Measurements from ENCODE around the gene ERCC6L2.

The ERCC6L2 gene

GRCh38 chr9:95875305-95876137, at the start of gene ERCC6L2:
Gene ERCC6L2, plus strand, starts transcription at chr9:95875691. Its CDS starts 348 bp downstream, at chr9:95876039.
- Histone ChIP-seq H3K4me3 (ENCODE audit: low read length) (no peak within 1 kb of the TSS), H3K9ac (ENCODE audit: low read length) (peak within 1 kb of the TSS; percentile 100), H3K36me3 (ENCODE audit: control insufficient read depth, insufficient read depth, low read length) (no peaks in the 10 kb centered on the region), H3K27me3 (ENCODE audit: control insufficient read depth, insufficient read depth, low read length) (no peaks in the 10 kb centered on the region), H3K27ac (ENCODE audit: low read depth, low read length) (peak within 1 kb of the TSS; percentile 100), H3K4me1 (ENCODE audit: control insufficient read depth, insufficient read depth, low read length) (peaks cover 17% of the 10 kb centered on the region)

GRCh38 chr9:95826183-95826838, 49.2 kb upstream of the ERCC6L2 start:
- Histone ChIP-seq H3K4me3 (ENCODE audit: low read length) (no peak overlapping the region), H3K4me1 (ENCODE audit: control insufficient read depth, insufficient read depth, low read length) (no peaks in the 10 kb centered on the region), H3K36me3 (ENCODE audit: control insufficient read depth, insufficient read depth, low read length) (no peaks in the 10 kb centered on the region), H3K27me3 (ENCODE audit: control insufficient read depth, insufficient read depth, low read length) (no peaks in the 10 kb centered on the region), H3K9ac (ENCODE audit: low read length) (no peak overlapping the region), H3K27ac (ENCODE audit: low read depth, low read length) (no peak overlapping the region)

- Histone ChIP-seq H3K36me3 (ENCODE audit: control insufficient read depth, insufficient read depth, low read length) (no peaks in the 10 kb centered on the region), H3K4me3 (ENCODE audit: low read length) (no peak overlapping the region), H3K27me3 (ENCODE audit: control insufficient read depth, insufficient read depth, low read length) (no peaks in the 10 kb centered on the region), H3K27ac (ENCODE audit: low read depth, low read length) (no peak overlapping the region), H3K4me1 (ENCODE audit: control insufficient read depth, insufficient read depth, low read length) (peaks cover 3% of the 10 kb centered on the region), H3K9ac (ENCODE audit: low read length) (no peak overlapping the region)
Observed at GRCh38 chr9:95830768-95831167, 44.7 kb upstream of the ERCC6L2 start.

GRCh38 chr9:95831810-95832209, 43.7 kb upstream of the ERCC6L2 start:
- Histone ChIP-seq H3K4me1 (ENCODE audit: control insufficient read depth, insufficient read depth, low read length) (peaks cover 3% of the 10 kb centered on the region), H3K27ac (ENCODE audit: low read depth, low read length) (no peak overlapping the region), H3K36me3 (ENCODE audit: control insufficient read depth, insufficient read depth, low read length) (no peaks in the 10 kb centered on the region), H3K4me3 (ENCODE audit: low read length) (no peak overlapping the region), H3K9ac (ENCODE audit: low read length) (no peak overlapping the region), H3K27me3 (ENCODE audit: control insufficient read depth, insufficient read depth, low read length) (no peaks in the 10 kb centered on the region)

GRCh38 chr9:95833546-95834178, 41.8 kb upstream of the ERCC6L2 start:
- Histone ChIP-seq H3K9ac (ENCODE audit: low read length) (no peak overlapping the region), H3K36me3 (ENCODE audit: control insufficient read depth, insufficient read depth, low read length) (no peaks in the 10 kb centered on the region), H3K27me3 (ENCODE audit: control insufficient read depth, insufficient read depth, low read length) (no peaks in the 10 kb centered on the region), H3K4me1 (ENCODE audit: control insufficient read depth, insufficient read depth, low read length) (peaks cover 3% of the 10 kb centered on the region), H3K4me3 (ENCODE audit: low read length) (no peak overlapping the region), H3K27ac (ENCODE audit: low read depth, low read length) (peak overlapping the region; percentile 33)

GRCh38 chr9:95834281-95834907, 41.1 kb upstream of the ERCC6L2 start:
- Histone ChIP-seq H3K4me3 (ENCODE audit: low read length) (no peak overlapping the region), H3K9ac (ENCODE audit: low read length) (no peak overlapping the region), H3K36me3 (ENCODE audit: control insufficient read depth, insufficient read depth, low read length) (no peaks in the 10 kb centered on the region), H3K27me3 (ENCODE audit: control insufficient read depth, insufficient read depth, low read length) (no peaks in the 10 kb centered on the region), H3K27ac (ENCODE audit: low read depth, low read length) (peak overlapping the region; percentile 9), H3K4me1 (ENCODE audit: control insufficient read depth, insufficient read depth, low read length) (peaks cover 3% of the 10 kb centered on the region)

- Histone ChIP-seq H3K27me3 (ENCODE audit: control insufficient read depth, insufficient read depth, low read length) (no peaks in the 10 kb centered on the region), H3K4me3 (ENCODE audit: low read length) (no peak overlapping the region), H3K36me3 (ENCODE audit: control insufficient read depth, insufficient read depth, low read length) (no peaks in the 10 kb centered on the region), H3K9ac (ENCODE audit: low read length) (no peak overlapping the region), H3K4me1 (ENCODE audit: control insufficient read depth, insufficient read depth, low read length) (peaks cover 3% of the 10 kb centered on the region), H3K27ac (ENCODE audit: low read depth, low read length) (no peak overlapping the region)
Observed at GRCh38 chr9:95835393-95835792, 40.1 kb upstream of the ERCC6L2 start.

GRCh38 chr9:95836072-95836471, 39.4 kb upstream of the ERCC6L2 start:
- no peaks in the 10 kb centered on the region for H3K36me3 ChIP-seq (ENCODE audit: control insufficient read depth, insufficient read depth, low read length)
- H3K9ac ChIP-seq (ENCODE audit: low read length) = no peak overlapping the region
- no peak overlapping the region for H3K4me3 ChIP-seq (ENCODE audit: low read length)
- H3K27me3 ChIP-seq (ENCODE audit: control insufficient read depth, insufficient read depth, low read length) = no peaks in the 10 kb centered on the region
- no peak overlapping the region for H3K27ac ChIP-seq (ENCODE audit: low read depth, low read length)
- peaks cover 3% of the 10 kb centered on the region for H3K4me1 ChIP-seq (ENCODE audit: control insufficient read depth, insufficient read depth, low read length)

GRCh38 chr9:95839012-95839411, 36.5 kb upstream of the ERCC6L2 start:
- Histone ChIP-seq H3K27ac (ENCODE audit: low read depth, low read length) (no peak overlapping the region), H3K36me3 (ENCODE audit: control insufficient read depth, insufficient read depth, low read length) (no peaks in the 10 kb centered on the region), H3K9ac (ENCODE audit: low read length) (no peak overlapping the region), H3K4me1 (ENCODE audit: control insufficient read depth, insufficient read depth, low read length) (no peaks in the 10 kb centered on the region), H3K27me3 (ENCODE audit: control insufficient read depth, insufficient read depth, low read length) (no peaks in the 10 kb centered on the region), H3K4me3 (ENCODE audit: low read length) (no peak overlapping the region)

- no peaks in the 10 kb centered on the region for H3K27me3 ChIP-seq (ENCODE audit: control insufficient read depth, insufficient read depth, low read length)
- no peak overlapping the region for H3K4me3 ChIP-seq (ENCODE audit: low read length)
- H3K36me3 ChIP-seq (ENCODE audit: control insufficient read depth, insufficient read depth, low read length) = no peaks in the 10 kb centered on the region
- no peak overlapping the region for H3K27ac ChIP-seq (ENCODE audit: low read depth, low read length)
- no peak overlapping the region for H3K9ac ChIP-seq (ENCODE audit: low read length)
- no peaks in the 10 kb centered on the region for H3K4me1 ChIP-seq (ENCODE audit: control insufficient read depth, insufficient read depth, low read length)
Observed at GRCh38 chr9:95840074-95840473, 35.4 kb upstream of the ERCC6L2 start.

- H3K27ac ChIP-seq (ENCODE audit: low read depth, low read length) = no peak overlapping the region
- no peak overlapping the region for H3K4me3 ChIP-seq (ENCODE audit: low read length)
- H3K27me3 ChIP-seq (ENCODE audit: control insufficient read depth, insufficient read depth, low read length) = no peaks in the 10 kb centered on the region
- H3K36me3 ChIP-seq (ENCODE audit: control insufficient read depth, insufficient read depth, low read length) = no peaks in the 10 kb centered on the region
- H3K9ac ChIP-seq (ENCODE audit: low read length) = no peak overlapping the region
- H3K4me1 ChIP-seq (ENCODE audit: control insufficient read depth, insufficient read depth, low read length) = no peaks in the 10 kb centered on the region
Observed at GRCh38 chr9:95841377-95841776, 34.1 kb upstream of the ERCC6L2 start.

GRCh38 chr9:95845751-95846150, 29.7 kb upstream of the ERCC6L2 start:
- Histone ChIP-seq H3K4me3 (ENCODE audit: low read length) (no peak overlapping the region), H3K27ac (ENCODE audit: low read depth, low read length) (no peak overlapping the region), H3K9ac (ENCODE audit: low read length) (no peak overlapping the region), H3K36me3 (ENCODE audit: control insufficient read depth, insufficient read depth, low read length) (no peaks in the 10 kb centered on the region), H3K27me3 (ENCODE audit: control insufficient read depth, insufficient read depth, low read length) (no peaks in the 10 kb centered on the region), H3K4me1 (ENCODE audit: control insufficient read depth, insufficient read depth, low read length) (no peaks in the 10 kb centered on the region)
